SK-N-SH (cell line): Measurements from ENCODE around the gene RASEF. TPM values are rescaled to one million over a fixed set of nuclear protein-coding genes. Genes with fewer than 3 reads are reported as not detected.

Source experiments
- CTCF ChIA-PET: fragments of 300-600, 350-600 bp; formaldehyde crosslinking; extraction: SDS; loops from one replicate; lab custom pipeline; 2021; lab: Yijun Ruan, JAX
- POLR2A ChIA-PET: fragments of 350-600 bp; sonication (Branson Sonifier 250); formaldehyde crosslinking; extraction: SDS; loops from one replicate; lab custom pipeline; 2020; ENCODE audit warnings: antibody characterized with exemption, inconsistent platforms; lab: Yijun Ruan, JAX
- DNase-seq: peaks from one replicate; pipeline ENCODE4 v3.0.0; 2012
- H2AFZ ChIP-seq: fragments of 200-600 bp; sonication (generic); 2 replicates; pipeline ENCODE4 v1.8.1; 2016; ENCODE audit warnings: antibody characterized with exemption, mild to moderate bottlenecking, low read depth
- H3F3A ChIP-seq: fragments of 200-600 bp; sonication (generic); replicated peaks from 2 replicates; pipeline ENCODE3; 2016; ENCODE audit warnings: antibody characterized with exemption, mild to moderate bottlenecking; ENCODE audit not compliant: insufficient read depth
- H3K27ac ChIP-seq, 2 experiments: fragments of 200-500 bp in 1 of 2; fragments of 200-600 bp in 1 of 2; sonication (Bioruptor generic) in 1 of 2; sonication (generic), shearing (Covaris generic) in 1 of 2; 2 replicates each; pipeline versions ENCODE4 v1.5.1 to v1.6.1; 2014 to 2016; ENCODE audit warnings: low read depth in 2 of 2, inconsistent platforms in 1 of 2, low read length in 1 of 2, mild to moderate bottlenecking in 1 of 2, mixed read lengths in 1 of 2
- H3K27me3 ChIP-seq: fragments of 200-600 bp; sonication (generic), shearing (Covaris generic); 2 replicates; pipeline ENCODE4 v1.6.1; 2016; ENCODE audit warnings: mixed run types; ENCODE audit not compliant: insufficient read depth
- H3K36me3 ChIP-seq, 2 experiments: fragments of 200-500 bp in 1 of 2; fragments of 200-600 bp in 1 of 2; sonication (Bioruptor generic) in 1 of 2; sonication (generic) in 1 of 2; replicated peaks in 1 of 2; 2 replicates each; pipeline versions ENCODE3 to v1.5.1; 2014 to 2016; ENCODE audit warnings: low read length in 1 of 2, mild to moderate bottlenecking in 1 of 2; ENCODE audit not compliant: insufficient read depth in 2 of 2, control insufficient read depth in 1 of 2
- H3K4me1 ChIP-seq, 2 experiments: fragments of 200-500 bp in 1 of 2; fragments of 200-600 bp in 1 of 2; sonication (Bioruptor generic) in 1 of 2; sonication (generic), shearing (Covaris generic) in 1 of 2; 2 replicates each; pipeline versions ENCODE4 v1.5.1 to v1.6.1; 2014 to 2016; ENCODE audit warnings: low read depth in 1 of 2, low read length in 1 of 2, mixed run types in 1 of 2; ENCODE audit not compliant: insufficient read depth in 2 of 2, control insufficient read depth in 1 of 2
- H3K4me2 ChIP-seq: fragments of 200-600 bp; sonication (generic), shearing (Covaris generic); 2 replicates; pipeline ENCODE4 v1.6.1; 2017; ENCODE audit warnings: mixed run types
- H3K4me3 ChIP-seq, 2 experiments: fragments of 200-500 bp in 1 of 2; fragments of 200-600 bp in 1 of 2; sonication (Bioruptor generic) in 1 of 2; sonication (generic), shearing (Covaris generic) in 1 of 2; 2 replicates each; pipeline versions ENCODE4 v1.5.1 to v1.8.1; 2014 to 2016; ENCODE audit warnings: low read depth in 2 of 2, inconsistent platforms in 1 of 2, low read length in 1 of 2, mild to moderate bottlenecking in 1 of 2, mixed read lengths in 1 of 2, moderate library complexity in 1 of 2
- H3K79me2 ChIP-seq: fragments of 200-600 bp; sonication (generic); 2 replicates; pipeline ENCODE4 v1.8.1; 2017; ENCODE audit warnings: mild to moderate bottlenecking; ENCODE audit not compliant: insufficient read depth
- H3K9ac ChIP-seq: fragments of 200-600 bp; sonication (generic); 2 replicates; pipeline ENCODE4 v1.6.1; 2017; ENCODE audit warnings: mixed run types
- H3K9me2 ChIP-seq: fragments of 200-600 bp; sonication (generic); 2 replicates; pipeline ENCODE4 v1.6.1; 2017; ENCODE audit warnings: mixed run types
- H3K9me3 ChIP-seq: fragments of 200-600 bp; sonication (generic); 2 replicates; pipeline ENCODE4 v1.6.1; 2017; ENCODE audit warnings: mixed run types, mild to moderate bottlenecking, moderate library complexity
- H4K20me1 ChIP-seq: fragments of 200-600 bp; sonication (generic); 2 replicates; pipeline ENCODE4 v1.6.1; 2017; ENCODE audit warnings: mild to moderate bottlenecking, mixed run types; ENCODE audit not compliant: insufficient read depth
- CHD2 ChIP-seq: fragments of 150-350 bp; IDR thresholded peaks from 2 replicates; pipeline ENCODE4 v1.6.1; 2018; ENCODE audit warnings: low read length; ENCODE audit not compliant: partially characterized antibody
- CTCF ChIP-seq: fragments of 200-600 bp; sonication (generic); IDR thresholded peaks from 2 replicates; pipeline ENCODE4 v1.6.1; 2017; ENCODE audit warnings: antibody characterized with exemption, mild to moderate bottlenecking, moderate library complexity
- FOSL2 ChIP-seq: IDR thresholded peaks from 2 replicates; pipeline ENCODE4 v1.4.0; 2012; ENCODE audit warnings: low read depth, mild to moderate bottlenecking, moderate library complexity, borderline replicate concordance
- FOXJ3 ChIP-seq: sonication (generic); formaldehyde crosslinking; IDR thresholded peaks from 2 replicates; pipeline ENCODE4 v1.5.1; 2020; ENCODE audit warnings: mild to moderate bottlenecking, missing genetic modification reagents
- GATA2 ChIP-seq: sonication (generic); formaldehyde crosslinking; IDR thresholded peaks from 2 replicates; pipeline ENCODE4 v1.5.0; 2020; ENCODE audit warnings: mild to moderate bottlenecking, missing genetic modification reagents
- JUND ChIP-seq: IDR thresholded peaks from 2 replicates; pipeline ENCODE4 v1.4.0; 2012
- MXI1 ChIP-seq: IDR thresholded peaks from 2 replicates; pipeline ENCODE4 v1.6.1; 2012; ENCODE audit warnings: mild to moderate bottlenecking, low read depth, low read length, improper control_type of control experiment
- NFIC ChIP-seq: IDR thresholded peaks from 2 replicates; pipeline ENCODE4 v1.4.0; 2012; ENCODE audit warnings: borderline replicate concordance
- NRF1 ChIP-seq: IDR thresholded peaks from 2 replicates; pipeline ENCODE4 v1.6.1; 2012; ENCODE audit warnings: low read depth, mild to moderate bottlenecking, low read length
- RCOR1 ChIP-seq: fragments of 150-350 bp; IDR thresholded peaks from 2 replicates; pipeline ENCODE4 v1.6.1; 2017; ENCODE audit warnings: antibody characterized with exemption, low read length
- REST ChIP-seq: IDR thresholded peaks from 2 replicates; pipeline ENCODE4 v1.6.1; 2012; ENCODE audit warnings: mild to moderate bottlenecking, low read depth, low read length, moderate library complexity
- RXRA ChIP-seq: IDR thresholded peaks from 2 replicates; pipeline ENCODE4 v1.4.0; 2012; ENCODE audit warnings: low read depth, mild to moderate bottlenecking, borderline replicate concordance
- SMC3 ChIP-seq: IDR thresholded peaks from 2 replicates; pipeline ENCODE4 v1.6.1; 2012; ENCODE audit warnings: low read depth, low read length, improper control_type of control experiment
- YY1 ChIP-seq: IDR thresholded peaks from 2 replicates; pipeline ENCODE4 v1.4.0; 2012; ENCODE audit warnings: low read depth, mild to moderate bottlenecking
- ZBTB33 ChIP-seq: IDR thresholded peaks from 2 replicates; pipeline ENCODE4 v1.4.0; 2012; ENCODE audit warnings: low read depth, borderline replicate concordance
- WGBS: methylation state at CpG from one replicate; pipeline ENCODE4 v1.1.6; 2017; ENCODE audit warnings: low lambda C conversion rate; 5-methylcytosine and 5-hydroxymethylcytosine counted together
- polyA plus RNA-seq, 3 experiments: library from polyadenylated mRNA; depleted of rRNA; stranded (reverse); fragments of >200 nt; gene quantifications; 2 replicates each; pipeline ENCODE4 v1.2.3, GENCODE V29; 2012
- TF ChIP-seq, protein P1 (sequence below): fragments of 150-350 bp; IDR thresholded peaks from 2 replicates; pipeline ENCODE4 v1.6.1; 2016; ENCODE audit warnings: mild to moderate bottlenecking, low read depth, low read length
- TF ChIP-seq, protein P2 (sequence below): IDR thresholded peaks from 2 replicates; pipeline ENCODE4 v1.4.0; 2012; ENCODE audit warnings: low read depth, borderline replicate concordance

Gene RASEF
- polyA plus RNA-seq, 1 of the 3 experiments (the other 2 are of a cell fraction), result not detected

DNA sequence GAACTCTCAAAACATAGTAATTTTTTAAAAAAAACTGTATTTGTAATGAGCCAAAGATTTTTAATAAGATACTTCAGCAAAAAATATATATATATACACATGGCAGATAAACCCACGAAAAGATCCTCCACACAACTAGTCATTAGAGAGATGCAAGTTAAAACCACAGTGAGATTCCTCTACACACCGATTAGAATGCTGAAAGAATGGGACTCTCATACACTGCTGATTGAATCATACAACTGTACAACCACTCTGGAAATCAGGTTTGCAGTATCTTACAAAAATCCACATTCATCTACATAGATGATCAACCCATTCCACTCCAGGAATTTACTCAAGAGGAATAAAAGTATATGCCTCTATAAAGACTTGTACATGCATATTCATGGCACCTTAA is 43.7 kb downstream of the RASEF start (continued):
- TF ChIP-seq FOXJ3 (CRISPR knock-in tag), result no peak

GRCh38 chr9:83015897-83016296 is 47.0 kb downstream of the RASEF start:
- Histone ChIP-seq H3K79me2 (no peaks in the 10 kb centered on the region), H3K27ac (no peak overlapping the region), H3K9me3 (no peaks in the 10 kb centered on the region), H4K20me1 (no peaks in the 10 kb centered on the region), H3F3A (peaks cover 5% of the 10 kb centered on the region), H3K4me1 (no peaks in the 10 kb centered on the region; a peak in 1 of 4 replicates), H3K27me3 (no peaks in the 10 kb centered on the region), H3K4me3 (no peak overlapping the region), H3K9me2 (no peaks in the 10 kb centered on the region), H3K4me2 (no peak overlapping the region), H3K9ac (no peak overlapping the region), H2AFZ (no peak overlapping the region), H3K36me3 (no peaks in the 10 kb centered on the region)
- ChIA-PET POLR2A (no interaction called here), CTCF (no interaction called here)
- DNase-seq, result no peak
- TF ChIP-seq RXRA (no peak), REST (no peak), NRF1 (no peak), RCOR1 (no peak), FOSL2 (no peak), CHD2 (no peak), CTCF (no peak), YY1 (no peak), ZBTB33 (no peak), GATA2 (CRISPR knock-in tag) (no peak), SMC3 (no peak), JUND (no peak), NFIC (no peak), MXI1 (no peak)
- TF ChIP-seq, protein P1, sequence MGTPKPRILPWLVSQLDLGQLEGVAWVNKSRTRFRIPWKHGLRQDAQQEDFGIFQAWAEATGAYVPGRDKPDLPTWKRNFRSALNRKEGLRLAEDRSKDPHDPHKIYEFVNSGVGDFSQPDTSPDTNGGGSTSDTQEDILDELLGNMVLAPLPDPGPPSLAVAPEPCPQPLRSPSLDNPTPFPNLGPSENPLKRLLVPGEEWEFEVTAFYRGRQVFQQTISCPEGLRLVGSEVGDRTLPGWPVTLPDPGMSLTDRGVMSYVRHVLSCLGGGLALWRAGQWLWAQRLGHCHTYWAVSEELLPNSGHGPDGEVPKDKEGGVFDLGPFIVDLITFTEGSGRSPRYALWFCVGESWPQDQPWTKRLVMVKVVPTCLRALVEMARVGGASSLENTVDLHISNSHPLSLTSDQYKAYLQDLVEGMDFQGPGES, result no peak
- TF ChIP-seq, protein P2, sequence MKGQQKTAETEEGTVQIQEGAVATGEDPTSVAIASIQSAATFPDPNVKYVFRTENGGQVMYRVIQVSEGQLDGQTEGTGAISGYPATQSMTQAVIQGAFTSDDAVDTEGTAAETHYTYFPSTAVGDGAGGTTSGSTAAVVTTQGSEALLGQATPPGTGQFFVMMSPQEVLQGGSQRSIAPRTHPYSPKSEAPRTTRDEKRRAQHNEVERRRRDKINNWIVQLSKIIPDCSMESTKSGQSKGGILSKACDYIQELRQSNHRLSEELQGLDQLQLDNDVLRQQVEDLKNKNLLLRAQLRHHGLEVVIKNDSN, result no peak
- 56% methylated on average over 2 of the region's 2 CpGs for WGBS
